H1 (cell line): ENCODE measurements around the gene SGSH. TPM values are rescaled to one million over a fixed set of nuclear protein-coding genes. Genes with fewer than 3 reads are reported as not detected.

Experiments
- ASH2L ChIP-seq: fragments of 200-600, 300-600 bp; sonication (generic); IDR thresholded peaks from one replicate; pipeline ENCODE4 v1.7.1; 2017; ENCODE audit warnings: low read length
- BRCA1 ChIP-seq: IDR thresholded peaks from 2 replicates; pipeline ENCODE4 v1.6.1; 2012; ENCODE audit warnings: low read depth, low read length, improper control_type of control experiment
- CHD1 ChIP-seq: IDR thresholded peaks from 2 replicates; pipeline ENCODE4 v1.6.1; 2012; ENCODE audit warnings: low read depth, low read length, improper control_type of control experiment
- CHD7 ChIP-seq: fragments of 300-600 bp; sonication (generic); IDR thresholded peaks from 2 replicates; pipeline ENCODE4 v1.7.1; 2012; ENCODE audit warnings: low read length, moderate library complexity, mild to moderate bottlenecking, inconsistent platforms; ENCODE audit not compliant: insufficient replicate concordance
- JUN ChIP-seq: IDR thresholded peaks from 2 replicates; pipeline ENCODE4 v1.6.1; 2011; ENCODE audit warnings: low read depth, mild to moderate bottlenecking, improper control_type of control experiment, low read length
- KDM4A ChIP-seq: IDR thresholded peaks from one replicate; pipeline ENCODE4 v1.7.1; 2012; ENCODE audit warnings: low read depth, mild to moderate bottlenecking, moderate library complexity, low read length, inconsistent platforms; ENCODE audit not compliant: severe bottlenecking
- SP1 ChIP-seq: IDR thresholded peaks from 2 replicates; pipeline ENCODE4 v1.6.1; 2011; ENCODE audit warnings: low read depth, low read length
- SP2 ChIP-seq: IDR thresholded peaks from 2 replicates; pipeline ENCODE4 v1.6.1; 2012; ENCODE audit warnings: mild to moderate bottlenecking, low read length, inconsistent platforms
- ZNF274 ChIP-seq: IDR thresholded peaks from 2 replicates; pipeline ENCODE4 v1.7.0; 2012; ENCODE audit warnings: low read length, borderline replicate concordance; ENCODE audit errors: extremely low read depth
- polyA plus RNA-seq, 7 experiments: library from polyadenylated mRNA; depleted of rRNA in 3 of 7; stranded (reverse) in 5 of 7; unstranded in 2 of 7; fragments of >200 nt in 5 of 7; fragments of 200-250 nt in 2 of 7; gene quantifications; 1 replicate in 5 of 7; 2 replicates in 1 of 7; 4 replicates in 1 of 7; pipeline versions ENCODE4 v1.2.1 to v1.2.3, GENCODE V29; 2011 to 2013; ENCODE audit warnings: missing spikeins in 2 of 7, mixed read lengths in 2 of 7
- total RNA-seq: library from RNA; stranded (reverse); fragmentation: NEBNext Ultra II Directional; extraction: Animal tissue kit (Norgen Biotek cat#: 25700); gene quantifications from 2 replicates; pipeline ENCODE4 v1.2.1, GENCODE V29; 2021

The SGSH gene
- total and polyA plus RNA-seq, 2 of the 8 experiments (the other 6 are each of a cell fraction or from before 2014, with no cell fraction given) = 18.0 to 19.6 TPM

DNA sequence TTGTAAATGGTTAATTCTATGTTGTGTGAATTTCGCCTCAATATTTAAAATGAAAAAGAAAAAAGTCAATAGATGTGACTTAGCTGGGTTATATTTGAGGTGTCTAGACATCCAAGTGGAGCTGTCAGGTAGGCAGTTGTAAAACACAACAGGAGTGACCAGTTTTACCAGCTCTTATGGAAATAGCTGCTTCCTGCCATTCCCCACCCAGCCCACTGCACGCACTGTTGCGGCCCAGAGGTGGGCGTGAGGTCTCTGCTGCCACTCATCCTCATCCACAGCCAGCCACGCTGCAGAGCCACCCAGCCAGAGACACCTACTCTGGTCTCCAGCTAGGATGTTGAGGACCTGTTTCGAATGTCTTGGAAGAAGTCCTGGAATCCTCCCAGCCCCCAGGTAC, 53.7 kb downstream of the SGSH start (continued):
- TF ChIP-seq CHD7 (no peak), ZNF274 (no peak), CHD1 (no peak), SP1 (no peak), KDM4A (no peak), SP2 (no peak), ASH2L (no peak), BRCA1 (no peak), JUN (no peak)
